NCI-H1048 (cell line): Measurements from ENCODE around the gene ENO2.

Experiments
- DNase-seq: peaks from one replicate; lab custom pipeline; 2025; lab: John Stamatoyannopoulos, UW

Gene ENO2

GRCh38 chr12:6960593-6961277 is 46.4 kb downstream of the ENO2 start:
- DNase-seq = no peak

GRCh38 chr12:6961278-6961694 is 46.9 kb downstream of the ENO2 start:
- DNase-seq = no peak

- DNase-seq = peak; percentile 8
Measured at GRCh38 chr12:6961695-6962284, 47.4 kb downstream of the ENO2 start.

GRCh38 chr12:6962285-6963015 is 48.1 kb downstream of the ENO2 start:
- DNase-seq = no peak

GRCh38 chr12:6963016-6963731 is 48.8 kb downstream of the ENO2 start:
- peak; percentile 88 for DNase-seq

GRCh38 chr12:6963791-6964413 is 49.5 kb downstream of the ENO2 start:
- DNase-seq = no peak

GRCh38 chr12:6964605-6965025 is 50.2 kb downstream of the ENO2 start:
- no peak for DNase-seq

- peak; percentile 60 for DNase-seq
Measured at GRCh38 chr12:6965026-6965661, 50.8 kb downstream of the ENO2 start.

- no peak for DNase-seq
Measured at GRCh38 chr12:6965714-6966113, 51.3 kb downstream of the ENO2 start.

- DNase-seq = no peak
Measured at GRCh38 chr12:6966351-6966750, 52.0 kb downstream of the ENO2 start.

- no peak for DNase-seq
Measured at GRCh38 chr12:6967651-6968100, 53.3 kb downstream of the ENO2 start.

GRCh38 chr12:6968426-6968825 is 54.0 kb downstream of the ENO2 start:
- no peak for DNase-seq

GRCh38 chr12:6970096-6970527 is 55.7 kb downstream of the ENO2 start:
- DNase-seq = no peak
